ENCODE data around the gene PPIG.

GRCh38 chr2:169598982-169599381 lies 14.8 kb downstream of the PPIG start:
- TF ChIP-seq CTCF (IDR thresholded peaks at IDR 0.05), result no peak
- TF ChIP-seq POLR2A (IDR thresholded peaks at IDR 0.05), result no peak
